OCI-LY1 (cell line): ENCODE data around the gene CDCA3.

Experiments
- H2AFZ ChIP-seq: fragments of 200-600 bp; sonication (generic), shearing (Covaris generic); 2 replicates; pipeline ENCODE4 v1.6.0; 2014; ENCODE audit warnings: antibody characterized with exemption, mild to moderate bottlenecking, low read length
- H3F3A ChIP-seq: fragments of 200-600 bp; sonication (generic), shearing (Covaris generic); 2 replicates; pipeline ENCODE4 v1.6.0; 2014; ENCODE audit warnings: mild to moderate bottlenecking, antibody characterized with exemption, low read length, moderate library complexity; ENCODE audit not compliant: insufficient read depth
- H3K27ac ChIP-seq: fragments of 200-600 bp; sonication (generic); 2 replicates; pipeline ENCODE4 v1.5.1; 2014; ENCODE audit warnings: low read length, mixed run types, mild to moderate bottlenecking, low read depth; ENCODE audit not compliant: poor library complexity, severe bottlenecking
- H3K27me3 ChIP-seq: fragments of 200-600 bp; sonication (generic); 2 replicates; pipeline ENCODE4 v1.6.0; 2014; ENCODE audit warnings: antibody characterized with exemption, mild to moderate bottlenecking, low read length, moderate library complexity; ENCODE audit not compliant: insufficient read depth
- H3K36me3 ChIP-seq: fragments of 200-600 bp; sonication (generic); 2 replicates; pipeline ENCODE4 v1.6.1; 2014; ENCODE audit warnings: mild to moderate bottlenecking, antibody characterized with exemption, low read length, moderate library complexity, mixed read lengths; ENCODE audit not compliant: insufficient read depth
- H3K4me1 ChIP-seq: fragments of 200-600 bp; sonication (generic); 2 replicates; pipeline ENCODE4 v1.5.1; 2014; ENCODE audit warnings: mild to moderate bottlenecking, low read length, moderate library complexity; ENCODE audit not compliant: insufficient read depth, severe bottlenecking
- H3K4me2 ChIP-seq: fragments of 200-600 bp; sonication (generic), shearing (Covaris generic); 2 replicates; pipeline ENCODE4 v1.6.1; 2014; ENCODE audit warnings: low read length
- H3K4me3 ChIP-seq: fragments of 200-600 bp; sonication (generic); 2 replicates; pipeline ENCODE4 v1.5.1; 2014; ENCODE audit warnings: low read length, low read depth, mild to moderate bottlenecking, mixed read lengths; ENCODE audit not compliant: poor library complexity, severe bottlenecking
- H3K79me2 ChIP-seq: fragments of 200-600 bp; shearing (Covaris generic); 2 replicates; pipeline ENCODE4 v1.6.1; 2016; ENCODE audit warnings: mixed run types, low read length, mixed read lengths; ENCODE audit not compliant: insufficient read depth
- H3K9ac ChIP-seq: fragments of 200-600 bp; sonication (generic), shearing (Covaris generic); 2 replicates; pipeline ENCODE4 v1.6.1; 2014; ENCODE audit warnings: mild to moderate bottlenecking, low read length, mixed read lengths
- H3K9me2 ChIP-seq: fragments of 200-600 bp; sonication (generic), shearing (Covaris generic); 2 replicates; pipeline ENCODE4 v1.6.1; 2014; ENCODE audit warnings: low read depth, mild to moderate bottlenecking, low read length, mixed read lengths
- H3K9me3 ChIP-seq: fragments of 200-600 bp; shearing (Covaris generic); 2 replicates; pipeline ENCODE4 v1.6.1; 2014; ENCODE audit warnings: low read length, mixed read lengths
- H4K20me1 ChIP-seq: fragments of 200-600 bp; sonication (generic), shearing (Covaris generic); 2 replicates; pipeline ENCODE4 v1.6.0; 2016; ENCODE audit warnings: mild to moderate bottlenecking, low read length; ENCODE audit not compliant: insufficient read depth
- CTCF ChIP-seq: fragments of 200-600 bp; sonication (generic), shearing (Covaris generic); IDR thresholded peaks from 2 replicates; pipeline ENCODE4 v1.5.1; 2017; ENCODE audit warnings: mild to moderate bottlenecking, antibody characterized with exemption, low read length, moderate library complexity, mixed read lengths
- EZH2 ChIP-seq: fragments of 200-600 bp; sonication (generic), shearing (Covaris generic); IDR thresholded peaks from 2 replicates; pipeline ENCODE4 v1.8.0; 2017; ENCODE audit warnings: borderline replicate concordance, mixed run types, mild to moderate bottlenecking, antibody characterized with exemption, low read length, moderate library complexity, mixed read lengths

CDCA3 gene

DNA sequence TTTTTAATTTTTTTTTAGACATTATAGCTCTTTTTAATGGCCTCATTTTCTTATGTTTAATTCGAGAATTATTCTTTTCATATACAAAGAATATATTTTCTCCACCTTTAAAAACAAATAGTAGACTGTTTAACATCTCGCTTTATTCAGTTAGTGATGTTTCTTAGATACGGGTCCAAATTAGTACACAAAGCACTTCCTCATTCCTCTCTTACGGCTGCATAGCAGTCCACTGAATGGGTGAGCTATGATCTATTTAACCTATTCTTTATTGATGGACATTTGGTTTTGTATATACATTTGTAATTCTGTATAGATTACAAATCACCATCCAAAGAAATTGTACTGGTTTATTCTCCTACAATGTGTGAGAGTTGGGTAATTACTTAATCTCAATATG, 37.7 kb downstream of the CDCA3 start:
- Histone ChIP-seq H2AFZ (no peak overlapping the region), H4K20me1 (no peaks in the 10 kb centered on the region), H3K27ac (no peak overlapping the region), H3K79me2 (no peaks in the 10 kb centered on the region), H3K9me2 (no peaks in the 10 kb centered on the region), H3K9me3 (no peaks in the 10 kb centered on the region), H3F3A (no peaks in the 10 kb centered on the region), H3K36me3 (no peaks in the 10 kb centered on the region), H3K4me2 (no peak overlapping the region), H3K9ac (no peak overlapping the region), H3K4me1 (peaks cover 9% of the 10 kb centered on the region), H3K4me3 (no peak overlapping the region), H3K27me3 (peaks cover 4% of the 10 kb centered on the region; the same call in 1 of the 2 replicates)
- TF ChIP-seq CTCF (no peak), EZH2 (no peak)

- H4K20me1 ChIP-seq, result no peaks in the 10 kb centered on the region
- H2AFZ ChIP-seq, result no peak overlapping the region
- no peaks in the 10 kb centered on the region for H3K27me3 ChIP-seq
- H3K9ac ChIP-seq, result no peak overlapping the region
- no peaks in the 10 kb centered on the region for H3K9me3 ChIP-seq
- H3K79me2 ChIP-seq, result no peaks in the 10 kb centered on the region
- H3K36me3 ChIP-seq, result no peaks in the 10 kb centered on the region
- H3K9me2 ChIP-seq, result no peaks in the 10 kb centered on the region
- H3K4me1 ChIP-seq, result peaks cover 9% of the 10 kb centered on the region
- H3K27ac ChIP-seq, result no peak overlapping the region
- H3K4me3 ChIP-seq, result no peak overlapping the region
- H3F3A ChIP-seq, result no peaks in the 10 kb centered on the region
- H3K4me2 ChIP-seq, result no peak overlapping the region
- TF ChIP-seq CTCF, result no peak
- TF ChIP-seq EZH2, result no peak
Measured at GRCh38 chr12:6810758-6811157, 40.3 kb downstream of the CDCA3 start.

DNA sequence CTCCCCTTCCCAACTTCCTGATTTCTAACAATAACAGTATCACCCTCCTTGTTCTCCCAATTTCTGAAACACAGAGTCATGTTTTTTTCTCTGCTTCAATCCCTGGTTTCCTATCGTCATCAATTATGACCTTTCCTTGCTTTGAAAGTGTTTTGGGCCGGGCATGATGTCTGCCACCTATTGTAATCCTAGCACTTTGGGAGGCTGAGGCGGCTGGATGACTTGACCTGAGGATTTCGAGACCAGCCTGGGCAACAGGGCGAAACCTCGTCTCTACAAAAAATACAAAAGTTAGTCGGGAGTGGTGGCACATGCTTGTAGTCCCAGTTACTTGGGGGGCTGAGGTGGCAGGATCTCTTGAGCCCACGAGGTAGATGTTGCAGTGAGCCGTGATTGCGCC, 42.0 kb downstream of the CDCA3 start:
- no peaks in the 10 kb centered on the region for H3K27me3 ChIP-seq
- H3K9ac ChIP-seq, result no peak overlapping the region
- no peaks in the 10 kb centered on the region for H3F3A ChIP-seq
- no peaks in the 10 kb centered on the region for H3K9me3 ChIP-seq
- no peak overlapping the region for H3K27ac ChIP-seq
- no peaks in the 10 kb centered on the region for H4K20me1 ChIP-seq
- H3K4me3 ChIP-seq, result no peak overlapping the region
- TF ChIP-seq CTCF, result no peak
- no peak for TF ChIP-seq EZH2
- no peak overlapping the region for H3K4me2 ChIP-seq
- no peak overlapping the region for H2AFZ ChIP-seq
- H3K9me2 ChIP-seq, result no peaks in the 10 kb centered on the region
- H3K79me2 ChIP-seq, result no peaks in the 10 kb centered on the region
- H3K36me3 ChIP-seq, result no peaks in the 10 kb centered on the region; the same call in 1 of the 2 replicates
- peaks cover 9% of the 10 kb centered on the region for H3K4me1 ChIP-seq
